DMS153 treated with DMSO at 0.1 percent for 48 hours (cell line): ENCODE results near the gene POC1A.
"Not testable (repeated sequence)": the region's sequence is repeated elsewhere in the genome, so short reads cannot be mapped to it uniquely, and the experiment has no call there.

Experiments used
- DNase-seq: peaks from one replicate; lab custom pipeline; 2025; ENCODE audit not compliant: unreplicated experiment; lab: John Stamatoyannopoulos, UW

The POC1A gene

GRCh38 chr3:52053307-52054304 is 100.6 kb downstream of the POC1A start:
- no peak for DNase-seq

DNA sequence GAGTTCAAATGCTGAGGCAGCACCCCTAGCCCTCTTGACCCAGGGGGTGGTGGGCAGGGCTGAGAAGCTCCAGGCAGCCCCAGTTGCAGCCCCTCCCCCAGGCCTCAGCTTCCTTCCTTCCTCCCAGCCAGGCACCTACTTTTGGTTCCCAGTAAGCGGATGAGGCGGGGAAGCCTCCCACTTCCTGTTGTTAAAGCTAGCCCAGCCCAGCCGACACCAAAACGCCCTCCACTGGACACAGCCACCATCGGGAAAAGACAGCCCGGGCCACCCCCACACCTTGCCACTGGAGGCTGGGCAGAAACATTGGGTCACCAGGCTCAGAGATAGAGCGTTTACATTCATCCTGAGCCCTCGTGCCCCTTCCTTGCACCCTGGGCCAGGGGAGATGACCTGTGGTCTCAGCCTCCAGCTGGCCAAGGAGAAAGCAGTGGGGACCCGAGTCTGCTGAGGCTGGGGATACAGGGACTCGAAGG is 101.4 kb downstream of the POC1A start:
- no peak for DNase-seq

GRCh38 chr3:52051444-52051843 is 102.8 kb downstream of the POC1A start:
- DNase-seq = no peak

GRCh38 chr3:52050571-52050970 is 103.7 kb downstream of the POC1A start:
- no peak for DNase-seq

- no peak for DNase-seq
Observed at GRCh38 chr3:52049503-52049902, 104.7 kb downstream of the POC1A start.

GRCh38 chr3:52047295-52047960 is 106.8 kb downstream of the POC1A start:
- DNase-seq = no peak

DNA sequence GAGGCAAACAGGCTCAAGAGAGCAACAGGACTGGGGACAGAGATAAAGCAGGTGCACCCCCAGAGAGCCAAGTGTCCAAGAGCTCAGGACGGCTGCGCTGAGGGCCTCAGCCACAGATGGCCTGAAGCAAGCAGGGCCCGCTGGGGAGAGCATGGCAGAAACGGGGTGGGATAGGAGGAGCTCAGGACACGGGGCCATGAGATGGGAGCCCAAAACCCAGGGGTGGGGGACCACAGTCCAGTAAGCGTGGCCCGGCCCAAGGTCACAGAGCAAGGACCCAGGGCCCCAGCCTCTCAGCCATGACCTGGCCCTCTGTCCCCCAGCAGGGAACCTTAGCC is 107.4 kb downstream of the POC1A start:
- DNase-seq = no peak

DNA sequence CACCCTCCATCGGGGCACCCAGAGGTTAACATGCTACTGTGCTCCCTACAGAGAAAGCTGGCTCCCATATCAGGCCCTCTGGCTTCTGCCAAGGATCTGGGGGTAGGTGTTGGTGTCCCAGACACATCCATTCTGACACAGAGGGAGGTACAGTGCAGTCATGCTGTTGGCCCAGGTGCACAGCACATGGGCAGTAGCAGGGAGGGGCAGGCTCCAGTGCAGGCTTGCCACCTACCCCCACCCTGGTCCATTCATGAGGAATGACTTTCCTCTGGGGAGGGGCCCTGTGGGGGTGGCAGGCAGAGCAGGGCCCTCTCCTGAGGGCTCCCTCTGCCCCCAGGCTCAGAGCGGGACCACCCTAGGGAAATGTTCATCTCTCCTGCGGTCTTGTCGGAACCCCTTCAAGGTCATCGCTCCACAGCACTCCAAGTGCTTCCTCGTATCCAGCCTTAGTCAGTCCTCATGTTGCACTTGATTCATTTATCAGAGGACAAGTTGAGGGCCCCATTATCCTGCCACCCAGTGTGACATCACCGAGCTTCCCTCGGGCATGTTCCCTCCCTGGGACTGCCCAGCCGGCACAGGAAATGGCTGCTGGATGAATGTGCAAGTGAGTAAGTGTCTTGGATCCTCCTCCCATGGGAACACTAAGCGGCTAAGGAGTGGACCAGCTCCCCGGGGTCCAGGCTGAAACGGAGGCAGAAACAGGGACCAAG is 107.9 kb downstream of the POC1A start:
- DNase-seq = no peak

GRCh38 chr3:52044869-52045619 is 109.2 kb downstream of the POC1A start:
- no peak for DNase-seq

GRCh38 chr3:52043750-52044149 is 110.5 kb downstream of the POC1A start:
- no peak for DNase-seq

- DNase-seq = not testable (repeated sequence)
Observed at GRCh38 chr3:52043039-52043438, 111.2 kb downstream of the POC1A start.

- no peak for DNase-seq
Observed at GRCh38 chr3:52041118-52041731, 113.0 kb downstream of the POC1A start.

DNA sequence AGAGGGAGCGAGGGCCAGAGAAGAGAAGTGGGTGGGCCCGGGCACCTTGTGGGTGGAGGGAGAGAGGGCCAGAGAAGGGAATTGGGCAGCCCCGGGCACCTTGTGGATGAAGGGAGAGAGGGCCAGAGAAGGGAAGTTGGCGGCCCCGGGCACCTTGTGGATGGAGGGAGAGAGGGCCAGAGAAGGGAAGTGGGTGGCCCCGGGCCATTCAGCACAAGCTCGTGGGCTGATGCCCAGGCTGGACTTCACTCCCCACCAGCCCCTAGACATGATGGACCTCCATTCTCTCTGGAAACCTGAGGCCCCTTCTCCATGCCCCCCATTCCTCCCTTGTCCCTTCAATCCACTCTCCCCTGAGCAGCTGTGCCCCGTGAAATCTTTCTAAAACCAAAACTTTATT is 113.6 kb downstream of the POC1A start:
- DNase-seq = no peak

- DNase-seq = no peak
Observed at GRCh38 chr3:52039846-52040245, 114.4 kb downstream of the POC1A start.

DNA sequence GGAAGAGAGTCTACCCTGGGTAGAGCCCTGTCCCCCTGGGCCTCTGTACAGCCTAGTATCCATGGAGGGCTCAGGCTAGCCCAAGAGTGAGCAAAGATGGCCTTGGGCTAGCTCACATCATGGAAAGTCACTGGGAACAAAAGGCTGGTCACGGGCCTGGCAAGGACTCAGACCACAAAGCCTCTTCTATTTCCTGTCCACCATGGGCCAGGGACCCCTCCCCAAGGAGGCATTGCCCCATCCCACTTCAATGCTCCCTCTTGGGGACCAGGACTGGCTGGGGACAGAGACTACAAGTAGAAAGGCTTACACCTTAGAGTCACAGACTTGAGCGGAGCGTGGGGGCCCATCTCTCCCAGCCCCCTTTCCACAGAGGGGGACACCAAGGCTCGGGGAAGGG is 114.8 kb downstream of the POC1A start:
- DNase-seq = no peak

- DNase-seq = no peak
Observed at GRCh38 chr3:52038227-52038626, 116.0 kb downstream of the POC1A start.

- no peak for DNase-seq
Observed at GRCh38 chr3:52037291-52037690, 116.9 kb downstream of the POC1A start.

- DNase-seq = no peak
Observed at GRCh38 chr3:52036829-52037228, 117.4 kb downstream of the POC1A start.

GRCh38 chr3:52036222-52036694 is 118.0 kb downstream of the POC1A start:
- DNase-seq = no peak

- DNase-seq = no peak
Observed at GRCh38 chr3:52034651-52035050, 119.6 kb downstream of the POC1A start.
